Ishikawa (cell line): ENCODE measurements around the gene POR.

Experiments
- CEBPB ChIP-seq: IDR thresholded peaks from 2 replicates; pipeline ENCODE4 v1.6.1; 2012
- CREB1 ChIP-seq: IDR thresholded peaks from 2 replicates; pipeline ENCODE4 v1.6.1; 2012; ENCODE audit warnings: low read depth
- EGR1 ChIP-seq: IDR thresholded peaks from 2 replicates; pipeline ENCODE4 v1.6.1; 2012
- EP300 ChIP-seq: IDR thresholded peaks from 2 replicates; pipeline ENCODE4 v1.6.1; 2012; ENCODE audit warnings: borderline replicate concordance
- FOXM1 ChIP-seq: IDR thresholded peaks from 2 replicates; pipeline ENCODE4 v1.6.1; 2012; ENCODE audit warnings: low read depth, borderline replicate concordance
- MAX ChIP-seq: IDR thresholded peaks from 2 replicates; pipeline ENCODE4 v1.6.1; 2012
- NFIC ChIP-seq: IDR thresholded peaks from 2 replicates; pipeline ENCODE4 v1.6.1; 2012
- RAD21 ChIP-seq: IDR thresholded peaks from 2 replicates; pipeline ENCODE4 v1.6.1; 2012; ENCODE audit warnings: low read depth
- REST ChIP-seq: IDR thresholded peaks from 2 replicates; pipeline ENCODE4 v1.6.1; 2012; ENCODE audit warnings: low read depth, mild to moderate bottlenecking
- TAF1 ChIP-seq: IDR thresholded peaks from 2 replicates; pipeline ENCODE4 v1.6.1; 2012; ENCODE audit warnings: low read depth, mild to moderate bottlenecking
- TCF12 ChIP-seq: IDR thresholded peaks from 2 replicates; pipeline ENCODE4 v1.6.1; 2012; ENCODE audit warnings: low read depth
- TEAD4 ChIP-seq: IDR thresholded peaks from 2 replicates; pipeline ENCODE4 v1.6.1; 2012
- USF1 ChIP-seq: IDR thresholded peaks from 2 replicates; pipeline ENCODE4 v1.6.1; 2012
- YY1 ChIP-seq: IDR thresholded peaks from 2 replicates; pipeline ENCODE4 v1.6.1; 2012; ENCODE audit warnings: low read depth
- ZBTB7A ChIP-seq: IDR thresholded peaks from 2 replicates; pipeline ENCODE4 v1.6.1; 2012; ENCODE audit warnings: low read depth

Gene POR

GRCh38 chr7:75913437-75913836, 1.5 kb upstream of the POR start:
- no peak for TF ChIP-seq YY1
- TF ChIP-seq USF1, result no peak
- TF ChIP-seq TEAD4, result no peak
- no peak for TF ChIP-seq FOXM1
- no peak for TF ChIP-seq CREB1
- TF ChIP-seq NFIC, result no peak
- no peak for TF ChIP-seq TAF1
- no peak for TF ChIP-seq ZBTB7A
- no peak for TF ChIP-seq RAD21

GRCh38 chr7:75914169-75914654, 743 bp upstream of the POR start:
- TF ChIP-seq EGR1 (no peak), NFIC (no peak), USF1 (no peak), YY1 (no peak), EP300 (no peak), FOXM1 (no peak), TEAD4 (no peak), CREB1 (no peak), ZBTB7A (no peak), REST (no peak), RAD21 (no peak), CEBPB (no peak), TCF12 (no peak), MAX (no peak), TAF1 (no peak)

- TF ChIP-seq NFIC (no peak), CEBPB (no peak), RAD21 (no peak), CREB1 (no peak), EP300 (no peak), MAX (no peak), ZBTB7A (no peak), TEAD4 (no peak), REST (no peak), TCF12 (no peak), FOXM1 (no peak), TAF1 (no peak), YY1 (no peak), EGR1 (no peak), USF1 (no peak)
Measured at GRCh38 chr7:75915416-75916156, 631 bp downstream of the POR start.

GRCh38 chr7:75916259-75916658, 1.3 kb downstream of the POR start:
- TF ChIP-seq TAF1 (no peak), CREB1 (no peak), CEBPB (no peak), TCF12 (no peak), YY1 (no peak), REST (no peak), EGR1 (no peak), FOXM1 (no peak), ZBTB7A (no peak), TEAD4 (no peak), USF1 (no peak), RAD21 (no peak), EP300 (no peak), NFIC (no peak), MAX (no peak)
